NB4 (cell line): ENCODE measurements around the gene VDR.

Experiments used
- DNase-seq: peaks from one replicate; pipeline ENCODE4 v3.0.0; 2010; ENCODE audit warnings: low read depth
- H3K4me3 ChIP-seq: one replicate; pipeline ENCODE4 v1.5.1; 2011; ENCODE audit warnings: mild to moderate bottlenecking, low read depth, low read length, moderate library complexity
- MYC ChIP-seq: IDR thresholded peaks from 2 replicates; pipeline ENCODE4 v1.6.1; 2011; ENCODE audit warnings: low read depth, low read length
- POLR2A ChIP-seq: IDR thresholded peaks from 2 replicates; pipeline ENCODE4 v1.6.1; 2011; ENCODE audit warnings: mild to moderate bottlenecking; ENCODE audit not compliant: insufficient read length; ENCODE audit errors: extremely low read depth
- TF ChIP-seq, protein P1 (sequence below): IDR thresholded peaks from one replicate; pipeline ENCODE4 v1.5.1; 2012; ENCODE audit warnings: low read depth, low read length
- TF ChIP-seq, protein P2 (sequence below): IDR thresholded peaks from 2 replicates; pipeline ENCODE4 v1.6.1; 2011; ENCODE audit warnings: low read depth, low read length

VDR gene

DNA sequence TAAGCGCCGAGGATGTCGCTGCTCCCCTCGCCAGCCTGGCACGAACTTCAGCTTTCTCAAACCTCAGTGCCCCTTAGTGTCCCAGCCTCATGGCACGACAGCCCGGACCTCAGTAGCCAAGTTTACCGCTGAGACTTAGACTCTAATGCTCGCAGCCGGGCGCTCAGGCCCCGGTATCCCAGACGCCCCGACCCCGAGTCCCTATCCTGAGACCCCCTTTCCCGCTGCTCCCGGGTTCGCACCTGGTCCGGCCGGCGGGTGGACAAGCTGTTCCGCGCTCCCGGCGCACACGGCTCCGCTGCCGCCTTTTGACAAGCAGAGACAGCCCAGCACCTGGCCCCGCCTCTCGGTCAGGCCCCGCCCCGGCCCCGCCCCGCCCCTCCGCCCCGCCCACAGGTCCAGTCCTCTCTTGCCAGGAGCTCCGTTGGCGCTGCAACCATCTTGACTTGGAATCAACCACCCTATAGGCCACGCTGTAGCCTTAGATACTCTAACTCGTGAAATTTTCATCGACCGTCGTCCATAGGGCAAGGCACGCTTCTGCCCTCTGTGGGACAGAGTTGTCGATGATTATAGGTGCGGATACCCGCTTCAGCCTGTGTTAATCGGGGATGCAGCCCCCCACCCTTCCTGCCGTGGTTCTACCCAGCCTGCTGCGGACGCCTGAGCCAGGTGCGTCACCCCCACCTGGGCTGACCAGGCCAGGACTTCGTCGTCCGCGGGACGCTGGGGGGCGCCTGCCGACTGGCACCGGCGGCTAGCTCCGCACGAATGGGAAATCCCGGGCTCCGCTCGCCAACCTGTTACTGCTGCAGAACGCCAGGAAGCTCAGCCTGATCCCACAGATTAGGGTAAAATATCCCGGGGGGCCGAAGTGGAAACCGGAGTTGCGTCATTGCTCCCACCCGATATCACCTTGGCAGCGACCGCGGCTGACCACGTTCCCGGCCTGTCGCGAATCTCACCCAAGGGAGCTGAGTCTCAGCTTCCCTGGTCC is at the start of gene VDR:
Gene VDR (minus strand): TSS at position 282 of the 997 bp plus-strand sequence. CDS start 25,881 bp downstream, outside the sequence.
- peak within 1 kb of the TSS; percentile 67 for H3K4me3 ChIP-seq
- TF ChIP-seq, protein P1, sequence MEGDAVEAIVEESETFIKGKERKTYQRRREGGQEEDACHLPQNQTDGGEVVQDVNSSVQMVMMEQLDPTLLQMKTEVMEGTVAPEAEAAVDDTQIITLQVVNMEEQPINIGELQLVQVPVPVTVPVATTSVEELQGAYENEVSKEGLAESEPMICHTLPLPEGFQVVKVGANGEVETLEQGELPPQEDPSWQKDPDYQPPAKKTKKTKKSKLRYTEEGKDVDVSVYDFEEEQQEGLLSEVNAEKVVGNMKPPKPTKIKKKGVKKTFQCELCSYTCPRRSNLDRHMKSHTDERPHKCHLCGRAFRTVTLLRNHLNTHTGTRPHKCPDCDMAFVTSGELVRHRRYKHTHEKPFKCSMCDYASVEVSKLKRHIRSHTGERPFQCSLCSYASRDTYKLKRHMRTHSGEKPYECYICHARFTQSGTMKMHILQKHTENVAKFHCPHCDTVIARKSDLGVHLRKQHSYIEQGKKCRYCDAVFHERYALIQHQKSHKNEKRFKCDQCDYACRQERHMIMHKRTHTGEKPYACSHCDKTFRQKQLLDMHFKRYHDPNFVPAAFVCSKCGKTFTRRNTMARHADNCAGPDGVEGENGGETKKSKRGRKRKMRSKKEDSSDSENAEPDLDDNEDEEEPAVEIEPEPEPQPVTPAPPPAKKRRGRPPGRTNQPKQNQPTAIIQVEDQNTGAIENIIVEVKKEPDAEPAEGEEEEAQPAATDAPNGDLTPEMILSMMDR, result peak; percentile 42
- TF ChIP-seq, protein P2, sequence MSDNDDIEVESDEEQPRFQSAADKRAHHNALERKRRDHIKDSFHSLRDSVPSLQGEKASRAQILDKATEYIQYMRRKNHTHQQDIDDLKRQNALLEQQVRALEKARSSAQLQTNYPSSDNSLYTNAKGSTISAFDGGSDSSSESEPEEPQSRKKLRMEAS, result peak; percentile 85
- TF ChIP-seq MYC (peak; percentile 91), POLR2A (peak; percentile 95)
- peak; percentile 91 for DNase-seq

DNA sequence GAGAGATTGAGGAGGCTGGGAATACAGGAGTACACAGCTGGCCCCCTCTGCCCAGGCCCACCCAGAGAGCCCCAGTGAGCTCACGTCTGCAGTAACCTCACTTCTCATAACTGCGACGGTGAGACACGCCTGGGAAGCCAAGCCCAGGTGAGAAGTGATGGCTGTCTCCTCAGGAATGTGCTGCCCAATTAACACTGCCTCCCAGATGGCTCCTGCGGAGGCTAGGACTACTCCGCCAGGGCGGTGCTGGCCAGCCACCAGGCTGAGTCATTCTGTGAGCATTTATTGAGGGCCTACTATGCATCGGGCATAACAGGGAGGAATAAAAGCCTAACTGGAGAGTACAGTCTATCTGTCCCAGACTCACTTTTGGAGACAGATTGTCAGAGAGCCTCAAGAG is 49.3 kb upstream of the VDR start:
- DNase-seq, result no peak
- H3K4me3 ChIP-seq, result no peak overlapping the region
- TF ChIP-seq, protein P1, result no peak
- TF ChIP-seq, protein P2, result no peak
- no peak for TF ChIP-seq POLR2A

DNA sequence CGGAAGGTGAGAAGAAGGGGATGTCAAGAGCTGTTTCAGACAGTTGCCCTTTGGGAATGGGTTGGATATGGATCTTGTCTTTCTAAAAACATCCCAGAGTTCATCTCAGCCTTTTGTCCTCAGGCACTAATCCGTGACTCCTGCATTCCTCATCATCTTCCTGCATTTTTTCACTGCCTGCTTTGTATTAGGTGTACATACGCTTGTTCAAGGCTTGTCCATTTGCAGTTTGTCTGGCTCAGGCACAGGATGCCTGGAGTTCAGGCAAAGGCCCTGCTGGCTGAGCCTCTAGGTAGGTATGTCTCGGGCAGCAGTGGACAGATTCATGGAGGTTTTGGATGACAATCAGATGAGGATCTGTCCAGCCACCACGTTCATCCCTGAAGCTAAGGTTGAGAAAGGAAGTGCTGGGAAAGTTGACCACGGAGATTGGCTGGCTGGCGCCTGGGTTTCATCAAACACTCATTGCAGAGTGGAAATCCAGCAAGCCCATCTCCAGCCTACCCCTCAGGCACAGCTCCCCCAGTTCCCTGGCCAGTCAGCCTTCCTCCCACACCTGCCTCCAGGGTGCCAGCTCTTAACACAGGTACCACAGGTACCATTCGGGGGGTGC is 46.2 kb upstream of the VDR start:
- no peak for DNase-seq
- TF ChIP-seq, protein P1, result no peak
- TF ChIP-seq POLR2A (no peak), MYC (no peak)
- TF ChIP-seq, protein P2, result no peak
- H3K4me3 ChIP-seq, result no peak overlapping the region

DNA sequence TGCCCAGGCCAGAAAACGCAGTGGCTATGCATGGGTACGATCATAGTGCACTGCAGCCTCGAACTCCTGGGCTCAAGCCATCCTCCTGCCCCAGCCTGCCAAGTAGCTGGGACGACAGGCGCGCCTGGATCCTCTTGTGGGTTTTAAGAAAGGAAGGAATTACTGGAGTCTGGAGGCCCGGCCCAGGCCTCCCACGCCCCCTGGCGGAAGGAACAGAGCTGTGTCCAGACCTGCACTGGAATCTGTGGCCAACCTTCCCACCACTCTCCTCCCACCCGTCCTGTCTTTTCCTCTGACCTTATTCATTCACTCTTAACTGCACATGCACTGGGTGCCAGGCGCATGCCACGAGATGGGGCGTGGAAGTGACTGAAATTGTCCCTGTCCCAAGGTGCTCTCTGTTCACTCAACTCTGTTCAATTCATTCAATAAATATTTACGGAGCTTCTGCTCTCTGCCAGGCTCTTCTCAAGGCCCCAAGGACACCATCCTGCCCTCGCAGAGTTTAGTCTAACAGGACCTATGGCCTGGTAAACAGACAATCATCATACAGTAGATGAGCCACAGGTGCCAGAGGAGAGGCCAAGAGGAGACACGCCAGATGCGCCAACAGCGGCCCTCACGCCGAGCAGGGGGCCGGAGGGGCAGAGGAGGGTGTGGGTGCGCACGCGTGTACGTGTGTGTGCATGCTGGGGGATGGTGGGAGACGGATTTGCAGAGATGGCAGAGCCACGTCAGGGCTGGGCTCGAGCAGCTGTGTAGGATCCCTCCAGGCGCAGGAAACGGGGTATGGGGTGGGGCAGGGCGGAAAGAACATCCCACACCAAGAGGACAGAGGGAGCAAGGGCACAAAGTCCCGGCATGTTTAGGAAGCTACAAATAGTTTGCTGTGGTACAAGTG is 44.9 kb upstream of the VDR start:
- DNase-seq, result peak; percentile 75
- TF ChIP-seq MYC, result peak; percentile 58
- TF ChIP-seq, protein P1, result peak; percentile 94
- TF ChIP-seq POLR2A, result no peak
- H3K4me3 ChIP-seq, result no peak overlapping the region

DNA sequence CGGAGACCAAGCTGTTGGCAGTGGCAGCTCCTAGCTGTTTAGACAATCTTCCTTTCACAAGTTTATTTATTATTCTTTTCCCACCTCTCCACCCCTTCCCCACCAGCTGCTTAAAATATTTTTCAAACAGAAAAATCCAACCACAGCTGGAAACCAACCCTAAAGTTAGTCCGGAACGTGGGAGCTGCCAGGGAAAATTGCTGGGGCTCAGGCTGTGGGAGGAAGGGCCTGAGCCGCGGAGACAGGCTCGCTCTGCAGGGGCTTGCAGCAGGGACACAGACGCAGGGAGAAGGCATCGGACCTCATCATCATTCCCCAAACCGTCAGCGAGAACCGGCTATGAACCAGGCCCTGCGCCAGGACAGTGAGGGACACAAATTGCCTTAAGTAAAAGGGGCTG is 42.5 kb upstream of the VDR start:
- no peak overlapping the region for H3K4me3 ChIP-seq
- no peak for DNase-seq
- TF ChIP-seq MYC (no peak), POLR2A (no peak)
- TF ChIP-seq, protein P2, result no peak
- TF ChIP-seq, protein P1, result no peak
